Panc1 (cell line): ENCODE measurements around the gene TGFB2. TPM values are rescaled to one million over a fixed set of nuclear protein-coding genes. Genes with fewer than 3 reads are reported as not detected.

ENCODE experiments used
- ATAC-seq: fragments of 200-7000 bp; cut with Tn5 transposase; 2 replicates; pipeline ENCODE4 v1.9.1; 2020; ENCODE audit warnings: mild to moderate bottlenecking, moderate library complexity
- BruUV-seq: library from RNA; stranded (reverse); fragments of 400-500 nt; replicated peaks from 2 replicates; lab custom pipeline; 2021; lab: Mats Ljungman, UMichigan
- CTCF ChIA-PET: fragments of 300-600 bp; sonication (Branson Sonifier 250); formaldehyde crosslinking; loops from one replicate; lab custom pipeline; 2022; ENCODE audit warnings: antibody characterized with exemption; lab: Charles Lee
- POLR2A ChIA-PET: fragments of 300-600 bp; sonication (Branson Sonifier 250); formaldehyde crosslinking; loops from one replicate; lab custom pipeline; 2022; ENCODE audit warnings: antibody characterized with exemption; lab: Charles Lee
- DNase-seq: peaks from one replicate; pipeline ENCODE4 v3.0.0-alpha.2; 2010; ENCODE audit warnings: low read depth, low spot score
- H3K27ac ChIP-seq: 2 replicates; pipeline ENCODE4 v1.5.1; 2011; ENCODE audit warnings: mild to moderate bottlenecking, low read length, inconsistent platforms
- H3K27me3 ChIP-seq: fragments of 200-500 bp; sonication (Bioruptor generic); 2 replicates; pipeline ENCODE4 v1.6.0; 2014; ENCODE audit warnings: low read length, inconsistent platforms; ENCODE audit not compliant: control insufficient read depth, insufficient read depth
- H3K36me3 ChIP-seq: fragments of 200-500 bp; sonication (Bioruptor generic); 2 replicates; pipeline ENCODE4 v1.5.1; 2014; ENCODE audit warnings: inconsistent platforms, mild to moderate bottlenecking, low read length, moderate library complexity; ENCODE audit not compliant: control insufficient read depth, insufficient read depth
- H3K4me1 ChIP-seq: 2 replicates; pipeline ENCODE4 v1.5.1; 2011; ENCODE audit warnings: inconsistent platforms, mild to moderate bottlenecking, low read length, moderate library complexity; ENCODE audit not compliant: control insufficient read depth, insufficient read depth
- H3K4me3 ChIP-seq, 2 experiments: 2 replicates each; pipeline ENCODE4 v1.5.1; 2011 to 2012; ENCODE audit warnings: low read depth in 2 of 2, low read length in 2 of 2, mild to moderate bottlenecking in 2 of 2, inconsistent platforms in 1 of 2, moderate library complexity in 1 of 2
- H3K9me3 ChIP-seq: fragments of 200-500 bp; sonication (Bioruptor generic); 2 replicates; pipeline ENCODE4 v1.5.1; 2014; ENCODE audit warnings: low read depth, mild to moderate bottlenecking, inconsistent platforms, low read length, moderate library complexity; ENCODE audit not compliant: control insufficient read depth, insufficient read depth
- CTCF ChIP-seq: fragments of 450-650 bp; IDR thresholded peaks from 2 replicates; pipeline ENCODE4 v1.5.1; 2017; ENCODE audit warnings: mild to moderate bottlenecking
- POLR2AphosphoS5 ChIP-seq: IDR thresholded peaks from 2 replicates; pipeline ENCODE4 v1.6.1; 2012; ENCODE audit warnings: mild to moderate bottlenecking, low read depth, low read length, moderate library complexity
- SIN3A ChIP-seq: IDR thresholded peaks from 2 replicates; pipeline ENCODE4 v1.6.1; 2012; ENCODE audit warnings: low read depth, mild to moderate bottlenecking, low read length, moderate library complexity, borderline replicate concordance; ENCODE audit not compliant: insufficient read depth
- TCF7L2 ChIP-seq: IDR thresholded peaks from 2 replicates; pipeline ENCODE4 v1.6.1; 2011; ENCODE audit warnings: mild to moderate bottlenecking, low read depth, low read length, inconsistent platforms
- in situ Hi-C: cut with HindIII; loops from 2 replicates; pipeline ENCODE4 v1.10.0; 2016; ENCODE audit warnings: low sequenced_read_pairs, low pct_unique_long_range_greater_than_20kb
- intact Hi-C: fragments of 100-400 bp; cut with micrococcal nuclease; formaldehyde crosslinking; loops from one replicate; pipeline ENCODE4 v1.10.0; 2022; ENCODE audit not compliant: unreplicated experiment
- total RNA-seq: library from RNA; stranded (reverse); gene quantifications from one replicate; pipeline ENCODE4 v1.2.1, GENCODE V29; 2021; ENCODE audit not compliant: unreplicated experiment
- TF ChIP-seq, protein P1 (sequence below), 2 experiments: IDR thresholded peaks; 2 replicates each; pipeline ENCODE4 v1.6.1; 2011 to 2012; ENCODE audit warnings: low read depth in 2 of 2, control low read depth in 1 of 2, low read length in 1 of 2, mild to moderate bottlenecking in 1 of 2, moderate library complexity in 1 of 2; ENCODE audit not compliant: insufficient read depth in 1 of 2

TGFB2 gene
- total RNA-seq, 1 experiment from 2014 or later, result 58.9 TPM

DNA sequence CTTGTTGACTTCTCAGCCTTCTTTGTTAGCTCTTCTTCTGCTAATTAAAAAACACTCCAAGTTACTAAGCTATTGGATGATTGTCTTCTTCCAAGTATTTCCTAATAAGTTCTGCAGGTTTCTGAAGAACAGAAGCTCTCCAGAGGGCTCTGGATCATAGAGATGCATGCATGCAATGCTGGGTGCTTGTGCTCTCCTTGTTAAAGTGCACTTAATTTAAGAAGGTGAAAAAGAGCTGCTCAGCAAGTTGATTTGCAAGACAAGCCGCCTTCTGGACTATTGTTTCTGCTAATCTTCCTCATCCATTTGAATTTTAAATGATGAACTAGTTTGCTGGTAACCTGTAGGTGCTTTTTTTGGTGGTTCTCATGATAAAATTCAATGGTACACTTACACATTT lies 43.9 kb upstream of the TGFB2 start:
- intact Hi-C loops (no loop called here), in situ Hi-C loops (no loop called here)
- H3K27me3 ChIP-seq, result no peaks in the 10 kb centered on the region
- H3K27ac ChIP-seq, result no peak overlapping the region
- peaks cover 8% of the 10 kb centered on the region; the same call in 1 of the 2 replicates for H3K36me3 ChIP-seq
- no peak for ATAC-seq
- TF ChIP-seq POLR2AphosphoS5 (no peak), TCF7L2 (no peak), SIN3A (no peak), CTCF (no peak)
- TF ChIP-seq, protein P1, sequence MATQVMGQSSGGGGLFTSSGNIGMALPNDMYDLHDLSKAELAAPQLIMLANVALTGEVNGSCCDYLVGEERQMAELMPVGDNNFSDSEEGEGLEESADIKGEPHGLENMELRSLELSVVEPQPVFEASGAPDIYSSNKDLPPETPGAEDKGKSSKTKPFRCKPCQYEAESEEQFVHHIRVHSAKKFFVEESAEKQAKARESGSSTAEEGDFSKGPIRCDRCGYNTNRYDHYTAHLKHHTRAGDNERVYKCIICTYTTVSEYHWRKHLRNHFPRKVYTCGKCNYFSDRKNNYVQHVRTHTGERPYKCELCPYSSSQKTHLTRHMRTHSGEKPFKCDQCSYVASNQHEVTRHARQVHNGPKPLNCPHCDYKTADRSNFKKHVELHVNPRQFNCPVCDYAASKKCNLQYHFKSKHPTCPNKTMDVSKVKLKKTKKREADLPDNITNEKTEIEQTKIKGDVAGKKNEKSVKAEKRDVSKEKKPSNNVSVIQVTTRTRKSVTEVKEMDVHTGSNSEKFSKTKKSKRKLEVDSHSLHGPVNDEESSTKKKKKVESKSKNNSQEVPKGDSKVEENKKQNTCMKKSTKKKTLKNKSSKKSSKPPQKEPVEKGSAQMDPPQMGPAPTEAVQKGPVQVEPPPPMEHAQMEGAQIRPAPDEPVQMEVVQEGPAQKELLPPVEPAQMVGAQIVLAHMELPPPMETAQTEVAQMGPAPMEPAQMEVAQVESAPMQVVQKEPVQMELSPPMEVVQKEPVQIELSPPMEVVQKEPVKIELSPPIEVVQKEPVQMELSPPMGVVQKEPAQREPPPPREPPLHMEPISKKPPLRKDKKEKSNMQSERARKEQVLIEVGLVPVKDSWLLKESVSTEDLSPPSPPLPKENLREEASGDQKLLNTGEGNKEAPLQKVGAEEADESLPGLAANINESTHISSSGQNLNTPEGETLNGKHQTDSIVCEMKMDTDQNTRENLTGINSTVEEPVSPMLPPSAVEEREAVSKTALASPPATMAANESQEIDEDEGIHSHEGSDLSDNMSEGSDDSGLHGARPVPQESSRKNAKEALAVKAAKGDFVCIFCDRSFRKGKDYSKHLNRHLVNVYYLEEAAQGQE (IDR thresholded peaks at IDR 0.05; ENCODE audit: insufficient read depth in 1 of 2, low read depth in 2 of 2, low read length in 1 of 2), result no peak
- ChIA-PET POLR2A (no interaction called here), CTCF (no interaction called here)
- no peaks in the 10 kb centered on the region for H3K4me1 ChIP-seq
- no peak for DNase-seq
- no TSS peak for BruUV-seq
- H3K4me3 ChIP-seq, result no peak overlapping the region
- H3K9me3 ChIP-seq, result no peaks in the 10 kb centered on the region

GRCh38 chr1:218302155-218302554 lies 43.0 kb upstream of the TGFB2 start:
- no peak for TF ChIP-seq POLR2AphosphoS5
- no peak for TF ChIP-seq CTCF
- TF ChIP-seq TCF7L2, result no peak
- no peak for TF ChIP-seq SIN3A
- TF ChIP-seq, protein P1 (IDR thresholded peaks at IDR 0.05; ENCODE audit: insufficient read depth in 1 of 2, low read depth in 2 of 2, low read length in 1 of 2), result no peak
- no TSS peak for BruUV-seq
- intact Hi-C loops (no loop called here), in situ Hi-C loops (no loop called here)
- no peak for DNase-seq
- Histone ChIP-seq H3K36me3 (peaks cover 9% of the 10 kb centered on the region; the same call in 1 of the 2 replicates), H3K9me3 (no peaks in the 10 kb centered on the region), H3K27ac (no peak overlapping the region), H3K4me1 (no peaks in the 10 kb centered on the region), H3K4me3 (no peak overlapping the region), H3K27me3 (no peaks in the 10 kb centered on the region)
- ATAC-seq, result no peak
- CTCF ChIA-PET, result no interaction called here
- POLR2A ChIA-PET, result no interaction called here
